Amygdala (tissue), 56 donors: ENCODE measurements around the gene ATG2A.

Experiments
- DNase-seq, 56 donors: peaks; one replicate each; lab custom pipeline; 2025; lab: John Stamatoyannopoulos, UW

The ATG2A gene

DNA sequence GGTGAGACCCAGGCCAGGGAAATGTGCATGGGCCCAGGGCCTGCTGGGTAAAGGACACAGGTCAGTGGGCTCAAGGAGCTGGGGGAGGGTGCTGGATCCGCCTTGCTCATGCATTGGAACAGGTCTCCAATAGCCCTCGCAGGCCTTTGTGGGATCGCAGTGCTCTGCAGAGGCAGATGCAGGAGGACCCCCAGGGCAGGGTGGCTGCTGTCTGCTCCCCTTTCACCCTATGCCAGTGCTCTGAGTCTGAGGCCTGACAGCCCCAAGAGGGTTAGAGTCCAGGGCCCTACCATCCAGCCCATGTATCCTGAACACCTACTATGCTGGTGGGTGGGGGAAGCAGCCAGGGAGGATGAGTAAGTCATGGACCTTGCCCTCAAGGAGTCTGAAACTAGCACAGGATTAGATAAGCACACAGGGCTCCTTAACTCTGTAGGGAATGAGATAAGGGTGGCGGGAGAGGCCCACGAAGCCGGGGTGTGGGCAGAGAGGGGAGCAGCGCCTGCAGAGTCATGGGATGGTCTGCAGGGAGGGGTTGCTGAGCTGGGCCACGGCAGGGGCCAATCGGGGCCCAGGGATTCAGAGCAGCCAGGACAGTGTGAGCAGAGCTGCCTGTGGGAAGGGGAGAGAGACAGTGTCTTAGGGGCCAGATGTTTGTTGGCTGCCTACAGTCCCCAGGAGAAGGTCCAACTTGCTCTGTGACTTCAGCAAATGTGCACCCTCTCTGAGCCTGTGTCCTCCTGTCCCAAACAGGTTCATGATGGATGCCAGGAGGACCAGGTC is 28.1 kb downstream of the ATG2A start:
- no peak for DNase-seq

DNA sequence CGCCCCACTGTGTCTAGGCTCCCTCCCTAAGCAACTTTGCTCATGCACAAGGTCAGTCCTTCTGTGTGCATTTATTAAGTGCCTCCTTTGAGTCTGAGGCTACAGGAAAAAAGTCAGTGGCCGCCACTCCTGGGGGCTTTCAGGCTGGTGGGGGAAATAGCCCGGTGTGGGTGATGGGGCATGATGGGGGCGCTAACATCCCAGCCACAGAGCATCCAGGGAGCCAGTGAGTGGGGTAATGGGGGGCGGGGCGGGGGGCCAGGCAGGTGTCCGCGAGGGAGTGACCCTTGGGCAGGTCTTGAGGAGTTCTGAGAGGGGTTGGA is 28.6 kb downstream of the ATG2A start:
- DNase-seq = no peak

DNA sequence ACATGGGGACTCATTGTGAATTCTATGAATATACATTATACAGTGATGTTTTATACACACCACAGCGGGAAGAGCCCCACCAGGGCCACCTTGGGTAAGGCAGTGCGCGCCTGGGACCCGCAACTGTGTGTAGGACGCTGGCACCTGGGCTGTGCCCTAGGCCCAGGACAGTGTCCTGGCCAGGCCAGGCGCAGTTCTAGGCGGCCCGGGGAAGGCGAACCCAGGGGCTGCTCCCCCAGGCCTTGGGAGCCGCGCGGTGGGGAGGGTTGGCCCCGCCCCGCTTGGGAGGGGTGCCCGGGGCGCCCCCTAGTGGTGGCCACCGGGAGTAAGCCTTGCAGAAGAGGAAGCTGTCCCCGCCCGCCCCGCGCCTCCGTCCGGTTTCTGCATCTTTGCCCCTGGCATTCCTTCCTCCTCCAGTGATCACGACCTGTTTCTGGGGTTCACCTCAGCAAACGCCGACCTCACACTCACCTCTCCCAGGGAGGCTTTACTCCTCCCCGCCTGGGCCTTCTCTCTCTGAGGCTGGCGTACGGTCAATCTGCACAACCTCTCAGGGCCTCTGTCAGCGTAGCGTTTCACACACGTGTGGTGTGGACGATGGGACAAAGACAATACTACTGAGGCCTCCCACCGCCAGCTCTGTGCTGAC is 29.1 kb downstream of the ATG2A start:
- DNase-seq = peak in 48 of 56 donors; percentile 21 to 85 (median 55)

DNA sequence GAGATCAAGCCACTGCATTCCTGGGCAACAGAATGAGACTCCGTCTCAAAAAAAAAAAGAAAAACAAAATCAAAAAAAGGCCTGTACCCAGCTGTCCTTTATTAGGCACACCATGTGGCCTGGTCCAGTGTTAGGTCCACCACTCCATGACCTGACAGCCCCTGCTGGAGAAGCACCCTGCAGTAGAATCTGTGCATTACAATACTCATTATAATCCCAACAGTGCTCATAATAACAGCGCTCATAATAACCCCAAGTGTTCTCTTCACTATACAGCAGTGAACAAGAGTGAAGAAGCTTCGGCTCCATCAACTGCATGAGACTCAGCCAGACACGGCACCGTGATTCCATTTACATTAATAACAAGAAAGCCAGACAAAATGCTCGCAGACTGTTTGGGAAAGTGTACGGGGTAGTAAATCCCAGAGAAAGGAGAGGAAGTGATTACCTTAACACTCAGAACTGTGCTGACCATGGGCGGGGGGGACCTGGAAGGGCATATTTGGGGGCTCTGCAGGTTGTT is 29.7 kb downstream of the ATG2A start:
- no peak for DNase-seq

DNA sequence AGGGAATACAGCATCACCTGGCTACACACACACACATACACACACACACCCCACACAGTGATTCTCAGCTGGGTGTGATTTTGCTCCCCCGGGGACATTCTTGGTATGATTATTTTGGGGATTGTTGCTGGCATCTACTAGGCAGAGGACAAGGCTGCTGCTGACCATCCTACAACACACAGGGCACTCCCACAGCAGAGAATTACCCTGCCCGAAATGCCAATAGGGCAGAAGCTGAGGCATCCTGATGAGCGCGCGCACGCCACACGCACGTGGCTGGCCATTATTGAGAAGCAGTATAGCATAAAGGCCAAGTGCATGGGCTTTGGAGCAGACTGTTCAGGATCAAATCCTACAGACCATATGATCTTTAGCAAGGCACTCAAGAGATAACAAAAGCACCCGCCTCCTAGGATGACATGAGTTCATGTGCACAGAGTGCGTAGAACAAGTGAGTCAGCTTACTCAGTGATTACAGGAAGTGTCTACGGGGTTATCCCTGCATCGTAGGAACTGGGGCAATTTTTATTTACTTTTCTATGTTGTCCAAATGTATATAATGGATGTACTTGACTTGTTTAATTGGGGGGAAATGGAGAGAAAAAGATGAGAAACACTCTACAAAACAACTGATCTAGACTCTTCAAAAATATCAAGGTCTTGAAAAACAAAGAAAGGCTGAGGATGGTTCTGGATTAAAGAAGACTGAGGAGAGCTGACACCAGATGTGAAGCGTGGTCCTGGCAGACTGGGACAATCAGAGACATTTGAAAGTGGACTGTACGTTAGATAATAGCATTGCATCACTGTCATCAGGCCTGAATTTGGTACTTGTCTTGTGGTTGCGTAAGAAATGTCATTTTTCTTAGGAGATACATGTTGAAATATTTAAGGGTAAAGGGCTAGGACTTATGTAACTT is 31.4 kb downstream of the ATG2A start:
- no peak for DNase-seq

DNA sequence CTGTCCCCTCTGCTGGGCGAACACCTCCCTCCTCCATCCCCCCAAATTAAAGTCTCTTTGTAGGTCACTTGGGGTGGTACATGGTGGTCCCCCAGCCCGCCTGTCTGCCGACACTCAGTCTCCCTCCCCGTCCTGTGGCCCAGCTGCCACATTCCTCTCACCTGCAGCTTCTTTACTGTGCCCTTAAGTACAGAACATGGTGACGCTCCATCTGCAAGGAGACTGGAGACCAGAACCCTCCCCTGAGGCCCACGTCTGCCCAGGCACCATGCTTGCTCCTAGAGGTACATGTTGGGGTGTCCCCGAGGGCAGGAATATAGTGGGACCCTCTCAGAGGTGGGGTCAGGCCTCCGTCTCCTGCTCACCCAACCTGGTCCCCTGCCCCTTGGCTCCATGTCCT is 33.0 kb downstream of the ATG2A start:
- DNase-seq = no peak

DNA sequence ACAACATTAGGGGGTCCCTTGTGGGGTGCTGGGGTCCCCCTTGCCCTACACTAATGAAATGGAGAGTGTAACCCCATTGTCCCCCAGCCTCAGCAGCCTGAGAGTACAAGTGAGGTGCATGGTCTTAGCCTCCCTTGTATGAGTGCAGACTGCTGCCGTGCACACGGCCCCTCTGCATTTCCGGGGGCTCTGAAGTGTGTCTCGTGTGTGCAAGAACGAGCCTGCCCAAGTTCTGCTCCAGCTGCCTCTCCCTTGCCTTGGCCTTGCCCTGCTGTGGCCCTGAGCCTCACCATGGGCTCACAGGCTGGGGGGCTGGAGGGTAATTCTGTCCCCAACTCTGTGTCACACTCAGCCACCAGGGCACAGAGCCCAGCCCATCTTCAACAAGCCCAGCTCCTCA is 33.4 kb downstream of the ATG2A start:
- no peak for DNase-seq

DNA sequence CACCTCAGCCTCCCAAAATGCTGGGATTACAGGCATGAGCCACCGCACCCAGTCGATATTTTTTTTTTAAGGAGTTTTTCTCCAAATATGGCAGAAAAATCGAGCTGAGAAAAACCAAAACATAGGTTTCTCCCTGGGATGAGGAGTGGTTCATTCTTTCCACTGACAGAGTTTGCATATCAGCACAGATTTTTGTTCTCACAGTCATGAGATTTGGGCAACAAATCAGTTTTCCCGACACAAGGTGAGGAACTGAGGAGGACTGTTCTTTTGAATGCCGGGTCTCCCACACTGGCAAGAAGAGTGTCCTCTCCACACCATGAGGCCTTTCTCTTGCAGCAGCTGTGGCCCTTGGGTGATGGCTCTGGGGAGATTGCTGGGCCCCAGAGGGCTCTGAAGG is 34.8 kb downstream of the ATG2A start:
- DNase-seq = no peak

DNA sequence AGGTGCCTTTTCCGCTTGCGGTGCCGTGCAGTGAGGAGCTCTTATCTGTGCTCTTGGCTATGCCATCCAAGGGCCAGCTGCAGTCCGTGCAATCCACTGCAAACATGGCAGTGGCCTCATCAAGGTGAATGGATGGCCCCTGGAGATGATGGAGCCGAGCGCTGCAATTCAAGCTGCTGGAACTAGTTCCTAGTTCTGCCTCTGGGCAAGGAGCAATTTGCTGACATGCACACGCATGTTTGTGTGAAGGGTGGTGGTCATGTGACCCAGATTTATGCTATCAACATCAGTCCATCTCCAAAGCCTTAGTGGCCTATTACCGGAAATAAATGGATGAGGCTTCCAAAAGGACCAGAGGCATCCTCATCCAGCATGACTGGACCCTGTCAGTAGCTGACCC is 35.5 kb downstream of the ATG2A start:
- DNase-seq = no peak

DNA sequence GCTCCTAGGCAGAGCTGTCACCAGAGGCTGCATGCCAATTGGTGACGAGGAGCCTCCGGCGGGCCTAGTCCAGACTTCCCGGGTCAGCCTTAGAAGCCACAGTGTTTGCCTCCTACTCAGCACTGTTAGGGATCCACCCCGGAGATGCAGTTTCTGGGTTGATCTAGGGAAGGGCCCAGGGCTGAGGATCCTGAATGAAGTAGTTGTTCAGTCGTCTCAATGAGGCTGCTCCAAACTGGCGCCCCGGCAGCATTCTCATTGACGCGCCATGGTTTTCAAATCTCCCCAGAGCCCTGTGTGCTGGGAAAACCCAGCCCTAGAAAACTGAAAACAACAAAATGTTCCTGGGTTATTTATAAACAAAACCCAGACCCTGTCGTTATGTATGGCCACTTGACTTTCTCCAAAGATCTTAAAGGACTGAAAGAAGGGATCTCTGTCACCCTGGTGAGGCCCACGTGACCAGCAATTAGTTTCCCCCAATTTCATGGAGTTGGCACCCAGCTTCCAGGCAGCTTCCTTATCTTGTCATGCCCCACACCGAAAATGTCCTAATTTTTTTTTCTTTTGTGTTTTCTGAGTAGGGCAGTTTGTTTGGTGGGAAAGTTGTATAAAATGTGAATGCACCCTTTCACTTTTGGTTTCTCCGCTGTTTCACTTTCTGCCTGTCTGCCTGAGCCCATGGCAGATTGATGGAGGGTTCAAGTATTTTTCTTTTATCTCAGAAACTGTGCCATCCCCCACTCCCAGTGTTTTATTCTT is 36.6 kb downstream of the ATG2A start:
- DNase-seq = peak in 8 of 56 donors; percentile 16 to 40 (median 29)

DNA sequence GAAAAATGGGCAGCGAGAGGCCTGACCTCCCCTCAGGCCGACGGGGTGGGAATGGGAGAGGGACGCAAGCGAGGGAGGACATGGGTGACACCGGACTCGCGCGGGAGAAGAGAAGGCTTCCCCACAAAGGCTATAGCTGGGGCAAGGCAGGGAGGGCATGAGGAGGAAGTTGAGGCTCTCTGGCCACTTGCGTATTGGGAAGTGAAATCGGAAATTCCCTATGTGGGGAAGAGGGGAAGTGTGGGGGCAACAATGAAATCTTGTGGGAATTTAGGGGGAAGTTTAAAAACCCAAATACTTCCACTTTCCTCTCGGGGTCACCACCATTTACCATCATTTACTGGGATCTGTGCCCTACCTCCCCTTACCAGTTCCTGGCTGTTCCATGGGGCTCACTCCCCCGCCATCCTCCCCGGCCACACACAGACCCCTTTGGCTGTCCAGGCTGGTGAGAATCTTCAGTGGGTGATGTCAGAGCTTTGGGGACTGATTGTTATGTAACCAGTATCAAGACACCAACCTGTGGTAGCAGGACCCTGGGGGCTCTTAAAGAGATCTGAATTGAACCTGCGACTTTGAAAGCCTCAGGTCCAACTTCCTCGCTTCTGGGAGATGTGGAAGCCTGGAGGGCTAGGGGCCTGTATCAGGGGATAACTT is 37.6 kb downstream of the ATG2A start:
- peak in 8 of 56 donors; percentile 48 to 71 (median 54) for DNase-seq

DNA sequence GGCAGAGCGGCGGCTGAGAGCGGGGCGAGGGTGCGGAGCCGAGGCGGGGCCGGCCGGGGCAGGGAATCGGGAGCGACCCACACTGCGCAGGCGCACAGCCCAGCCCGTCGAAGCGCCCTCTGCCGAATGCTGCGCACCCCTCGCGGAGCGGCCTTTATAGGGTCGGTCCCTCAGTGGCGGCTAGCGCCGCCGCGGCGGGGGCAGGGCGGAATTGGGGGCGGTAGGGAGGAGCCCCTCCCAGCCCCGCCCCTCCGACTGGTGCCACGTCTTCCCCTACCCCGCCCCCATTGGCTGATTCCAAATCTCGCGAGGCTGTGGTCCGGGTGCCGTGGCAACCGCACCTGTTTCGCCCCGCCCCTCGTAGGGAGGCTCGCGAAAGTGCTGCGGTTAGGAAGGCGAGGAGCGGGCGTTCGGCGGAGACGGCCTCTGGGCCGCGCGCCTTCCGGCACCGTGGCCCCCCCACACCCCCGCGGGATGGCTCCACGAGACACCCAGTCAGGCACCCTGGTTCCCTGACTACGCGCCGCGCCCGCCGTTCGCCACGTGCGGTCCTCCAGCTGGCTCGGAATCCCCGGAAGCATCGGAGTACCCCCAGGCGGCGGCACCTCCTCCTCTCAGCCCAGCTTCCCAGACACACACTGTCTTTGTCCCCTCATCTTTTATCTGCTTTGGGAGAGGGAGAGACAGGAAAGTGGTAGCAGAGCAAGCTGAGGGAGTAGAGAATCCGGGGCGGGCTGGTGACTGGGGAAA is 38.3 kb downstream of the ATG2A start, which contains the start of gene EHD1:
TSS of gene EHD1 (minus strand) at position 128 of the 750 bp plus-strand sequence. CDS start 157 bp downstream, outside the sequence.
- DNase-seq = peak; percentile 79 to 99 (median 97)

DNA sequence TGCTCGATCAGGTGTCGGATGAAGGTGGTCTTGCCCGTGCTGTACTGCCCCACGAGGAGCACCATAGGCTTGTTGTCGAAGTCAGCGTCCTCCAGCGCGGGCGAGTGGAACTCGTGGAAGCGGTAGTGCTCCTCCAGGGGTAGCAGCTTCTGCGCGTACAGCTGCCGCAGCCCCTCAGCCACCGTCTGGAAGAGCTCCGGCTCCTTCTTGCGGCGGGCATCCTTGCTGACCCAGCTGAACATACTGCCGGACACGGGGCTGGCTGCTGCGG is 38.9 kb downstream of the ATG2A start:
- DNase-seq = peak in 5 of 56 donors; percentile 63 to 82 (median 70)

DNA sequence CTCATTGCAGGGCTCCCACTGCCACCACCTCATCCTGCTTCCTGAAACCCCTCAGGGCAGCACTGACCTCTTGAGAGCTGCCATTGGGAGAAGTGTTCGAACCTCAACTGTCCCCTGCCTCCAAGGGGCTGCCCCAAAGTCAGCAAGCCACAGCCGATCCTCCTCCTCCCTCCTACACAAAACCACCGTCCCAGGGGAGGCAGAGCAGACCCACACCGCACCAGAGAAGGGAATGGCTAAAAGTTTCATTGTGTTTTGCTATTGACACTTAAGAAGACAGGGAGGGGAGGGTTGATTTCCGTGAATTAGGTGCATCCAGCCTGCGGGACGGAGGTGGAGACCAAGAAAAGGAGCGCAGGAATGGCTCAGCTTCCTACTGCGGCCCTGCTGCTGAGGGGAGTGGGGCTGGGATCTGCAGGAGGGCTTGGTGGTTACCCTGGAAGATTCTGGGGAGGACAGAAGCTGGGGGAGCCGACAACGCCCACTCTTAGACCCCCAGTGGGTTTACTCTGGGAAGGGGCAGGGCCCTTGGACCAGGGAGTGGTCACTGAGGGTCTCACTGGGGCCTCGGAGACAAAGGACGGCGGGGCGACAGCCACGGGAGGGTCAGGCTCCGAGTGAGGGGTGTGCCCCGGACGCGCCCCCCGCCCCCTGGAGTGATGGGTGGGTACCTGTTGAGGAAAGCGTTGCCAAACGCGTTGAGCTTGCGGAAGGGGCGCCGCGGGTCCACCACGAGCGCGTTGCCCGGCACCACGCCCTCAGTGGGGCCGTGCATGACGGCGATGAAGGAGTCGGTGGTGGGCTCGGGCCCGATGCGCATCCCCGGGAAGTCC is 39.4 kb downstream of the ATG2A start:
- DNase-seq = peak in 1 of 56 donors; percentile 39

DNA sequence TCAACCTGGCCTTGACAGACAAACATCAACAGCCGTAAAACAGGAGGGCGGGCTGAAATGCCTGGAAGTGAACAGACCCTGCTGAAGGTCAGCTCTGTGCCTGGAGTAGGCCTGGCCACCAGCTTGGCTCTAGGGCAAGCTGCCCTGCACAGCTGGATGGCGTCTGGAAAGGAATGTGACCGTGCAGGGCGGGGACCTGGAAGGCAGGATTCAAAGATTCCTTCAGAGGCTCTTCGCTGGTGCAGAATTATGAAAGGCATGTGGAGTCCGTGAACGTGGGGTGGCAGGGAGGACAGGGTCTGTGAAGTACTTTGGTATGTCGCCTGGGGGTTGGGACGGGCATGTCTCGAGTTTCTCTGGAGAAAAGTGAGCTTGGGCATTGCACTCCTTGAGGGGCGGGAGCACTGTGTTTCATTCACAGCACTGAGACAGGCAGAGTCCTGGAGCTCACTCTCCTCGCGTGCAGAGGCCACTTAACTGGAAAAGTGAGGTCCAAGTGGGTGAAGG is 40.1 kb downstream of the ATG2A start:
- DNase-seq = peak in 2 of 56 donors; percentile 27 to 39

DNA sequence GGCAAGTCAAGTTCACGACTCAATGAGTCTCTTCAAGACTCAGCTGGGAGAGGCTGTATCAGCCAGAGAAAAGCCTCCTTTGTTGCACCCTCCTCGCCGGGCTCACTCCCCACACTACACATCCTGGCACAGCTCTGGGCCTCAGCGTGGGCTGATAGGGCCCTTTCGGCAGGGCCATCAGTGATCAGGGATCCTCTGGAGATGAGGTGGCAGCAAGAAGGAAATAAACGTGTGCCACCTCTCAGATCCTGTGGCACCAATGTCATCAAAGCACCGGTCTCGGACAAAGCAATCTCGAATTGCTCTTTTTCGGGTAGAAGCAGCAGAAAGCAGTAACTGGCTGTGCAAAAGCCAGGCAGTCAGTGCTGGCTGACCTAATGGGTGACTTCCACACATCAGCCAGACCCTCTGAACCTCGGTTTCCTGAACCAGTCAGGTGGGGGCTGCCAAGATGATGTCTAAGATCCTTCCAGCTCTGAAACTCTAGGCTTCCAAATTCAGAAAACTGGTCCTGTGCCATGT is 40.7 kb downstream of the ATG2A start:
- peak in 28 of 56 donors; percentile 16 to 70 (median 34) for DNase-seq
